WERI-Rb-1 (cell line): ENCODE results near the gene NLRC3.

Experiments used
- DNase-seq: peaks from one replicate; pipeline ENCODE4 v3.0.0-alpha.2; 2020
- H3K27ac ChIP-seq: fragments of 250-450 bp; sonication (Bioruptor Pico); 2 replicates; pipeline ENCODE4 v1.5.1; 2020; ENCODE audit warnings: mild to moderate bottlenecking, moderate library complexity
- H3K27me3 ChIP-seq: fragments of 250-450 bp; sonication (Bioruptor Pico); 2 replicates; pipeline ENCODE4 v1.5.1; 2021; ENCODE audit warnings: mild to moderate bottlenecking, low read depth, moderate library complexity; ENCODE audit not compliant: insufficient read depth, severe bottlenecking
- H3K36me3 ChIP-seq: fragments of 250-450 bp; sonication (Bioruptor Pico); 2 replicates; pipeline ENCODE4 v1.5.1; 2020; ENCODE audit warnings: mild to moderate bottlenecking, moderate library complexity
- H3K4me3 ChIP-seq: 2 replicates; pipeline ENCODE4 v1.5.1; 2011; ENCODE audit warnings: low read depth, mild to moderate bottlenecking, control low read depth, low read length
- H3K9me3 ChIP-seq: fragments of 250-450 bp; sonication (Bioruptor Pico); 2 replicates; pipeline ENCODE4 v1.5.1; 2021; ENCODE audit warnings: mild to moderate bottlenecking, moderate library complexity; ENCODE audit not compliant: severe bottlenecking
- TF ChIP-seq, protein P1 (sequence below): IDR thresholded peaks from 2 replicates; pipeline ENCODE4 v1.5.1; 2011; ENCODE audit warnings: low read depth, mild to moderate bottlenecking, control low read depth, inconsistent platforms, low read length

The NLRC3 gene

DNA sequence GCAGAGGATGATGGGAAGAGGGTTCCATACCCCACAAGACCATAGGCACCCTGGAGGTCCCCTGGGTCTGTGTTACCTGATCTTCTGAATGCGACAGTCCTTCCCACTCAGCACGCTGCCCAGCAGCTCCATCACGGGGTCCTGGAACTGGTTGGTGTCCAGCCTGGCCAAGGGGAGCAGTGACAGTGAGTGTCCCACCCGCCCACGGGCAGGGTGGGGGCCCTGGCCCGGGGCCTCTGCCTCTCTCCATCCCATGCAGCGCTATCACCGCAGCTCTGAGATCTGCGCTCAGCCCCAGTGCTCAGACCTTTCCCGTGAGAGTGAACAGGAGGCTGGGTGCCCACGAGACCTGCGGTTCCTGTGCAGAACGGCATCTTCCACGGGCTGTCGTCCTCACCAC lies 15.6 kb downstream of the NLRC3 start:
- peaks cover 2% of the 10 kb centered on the region for H3K9me3 ChIP-seq
- no peak overlapping the region for H3K4me3 ChIP-seq
- no peaks in the 10 kb centered on the region for H3K36me3 ChIP-seq
- DNase-seq = no peak
- TF ChIP-seq, protein P1, sequence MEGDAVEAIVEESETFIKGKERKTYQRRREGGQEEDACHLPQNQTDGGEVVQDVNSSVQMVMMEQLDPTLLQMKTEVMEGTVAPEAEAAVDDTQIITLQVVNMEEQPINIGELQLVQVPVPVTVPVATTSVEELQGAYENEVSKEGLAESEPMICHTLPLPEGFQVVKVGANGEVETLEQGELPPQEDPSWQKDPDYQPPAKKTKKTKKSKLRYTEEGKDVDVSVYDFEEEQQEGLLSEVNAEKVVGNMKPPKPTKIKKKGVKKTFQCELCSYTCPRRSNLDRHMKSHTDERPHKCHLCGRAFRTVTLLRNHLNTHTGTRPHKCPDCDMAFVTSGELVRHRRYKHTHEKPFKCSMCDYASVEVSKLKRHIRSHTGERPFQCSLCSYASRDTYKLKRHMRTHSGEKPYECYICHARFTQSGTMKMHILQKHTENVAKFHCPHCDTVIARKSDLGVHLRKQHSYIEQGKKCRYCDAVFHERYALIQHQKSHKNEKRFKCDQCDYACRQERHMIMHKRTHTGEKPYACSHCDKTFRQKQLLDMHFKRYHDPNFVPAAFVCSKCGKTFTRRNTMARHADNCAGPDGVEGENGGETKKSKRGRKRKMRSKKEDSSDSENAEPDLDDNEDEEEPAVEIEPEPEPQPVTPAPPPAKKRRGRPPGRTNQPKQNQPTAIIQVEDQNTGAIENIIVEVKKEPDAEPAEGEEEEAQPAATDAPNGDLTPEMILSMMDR = no peak
- H3K27me3 ChIP-seq = no peaks in the 10 kb centered on the region
- H3K27ac ChIP-seq = no peak overlapping the region

DNA sequence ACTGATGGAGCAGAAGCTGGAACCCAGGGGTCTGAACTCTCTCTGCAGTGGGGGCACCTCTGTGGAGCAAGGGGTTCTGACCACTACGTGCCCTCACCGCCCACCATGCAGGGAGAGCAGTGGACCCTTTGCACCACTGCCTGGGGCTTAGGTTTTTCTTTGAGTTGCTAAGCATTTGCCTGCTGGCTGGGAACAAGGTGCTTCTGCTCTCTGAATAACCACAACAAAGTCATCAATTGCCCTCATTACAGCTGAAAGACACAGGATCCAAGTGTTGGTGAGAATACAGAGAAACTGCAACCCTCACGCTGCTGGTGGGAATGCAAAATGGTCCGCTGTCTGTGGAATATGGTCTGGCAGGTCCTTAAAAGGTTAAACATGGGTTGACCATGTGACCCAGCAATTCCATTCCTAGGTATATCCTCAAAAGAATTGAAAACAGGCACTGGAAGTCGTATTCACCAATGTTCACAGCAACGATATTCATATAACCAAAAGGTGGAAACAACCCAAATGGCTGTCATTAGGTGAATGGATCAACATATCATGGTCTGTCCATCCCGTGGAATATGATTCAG lies 22.8 kb downstream of the NLRC3 start:
- Histone ChIP-seq H3K27ac (no peak overlapping the region), H3K27me3 (no peaks in the 10 kb centered on the region), H3K36me3 (no peaks in the 10 kb centered on the region), H3K4me3 (no peak overlapping the region), H3K9me3 (no peaks in the 10 kb centered on the region)
- no peak for DNase-seq
- TF ChIP-seq, protein P1 = no peak

- Histone ChIP-seq H3K9me3 (no peaks in the 10 kb centered on the region), H3K36me3 (no peaks in the 10 kb centered on the region), H3K27ac (no peak overlapping the region), H3K4me3 (no peak overlapping the region), H3K27me3 (no peaks in the 10 kb centered on the region)
- TF ChIP-seq, protein P1 = no peak
- DNase-seq = no peak
These were observed 23.9 kb downstream of the NLRC3 start for GRCh38 chr16:3553138-3553923.

- no peak for DNase-seq
- Histone ChIP-seq H3K4me3 (no peak overlapping the region), H3K36me3 (no peaks in the 10 kb centered on the region), H3K27me3 (no peaks in the 10 kb centered on the region), H3K27ac (no peak overlapping the region), H3K9me3 (no peaks in the 10 kb centered on the region)
- TF ChIP-seq, protein P1 = no peak
These were observed 26.1 kb downstream of the NLRC3 start for GRCh38 chr16:3550851-3551847.

DNA sequence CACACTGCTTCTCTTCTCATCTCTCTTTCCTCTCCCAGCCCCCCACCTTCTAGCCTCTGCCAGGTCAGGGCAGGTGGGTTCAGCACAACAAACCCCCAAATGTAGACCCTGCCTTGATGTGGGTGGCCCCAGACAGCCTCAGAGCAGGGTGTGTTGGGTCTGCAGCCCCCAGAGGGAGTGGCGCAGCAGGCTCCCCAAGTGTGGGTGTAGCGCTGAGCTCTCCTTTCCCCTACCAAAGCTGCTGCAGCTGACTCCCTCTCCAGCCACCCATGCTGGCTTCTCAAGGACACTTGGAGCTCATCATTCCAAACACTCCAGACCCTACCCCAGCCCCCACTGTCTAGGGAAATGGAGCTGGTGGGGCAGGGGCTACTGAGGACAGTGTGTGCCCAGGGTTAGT lies 27.3 kb downstream of the NLRC3 start:
- Histone ChIP-seq H3K36me3 (no peaks in the 10 kb centered on the region), H3K27me3 (no peaks in the 10 kb centered on the region)

More for the DNA sequence above, 27.3 kb downstream of the NLRC3 start:
- no peaks in the 10 kb centered on the region for H3K9me3 ChIP-seq
- H3K4me3 ChIP-seq = no peak overlapping the region
- TF ChIP-seq, protein P1 = no peak
- no peak for DNase-seq
- no peak overlapping the region for H3K27ac ChIP-seq
